ENCODE results near the gene RAP1GAP2.

RAP1GAP2 gene

GRCh38 chr17:2844416-2844815, 48.2 kb downstream of the RAP1GAP2 start:
- CTCF ChIA-PET, result interaction anchor here (1.1 to 1.5 kb wide), 2 partner anchors 17 to 169 kb away, joined by 3 to 5 read pairs; no protein-coding TSS in a partner anchor
- peaks cover 23% of the 10 kb centered on the region for H3K27me3 Mint-ChIP-seq
- H3K4me3 Mint-ChIP-seq, result no peak overlapping the region

GRCh38 chr17:2847381-2848333, 51.4 kb downstream of the RAP1GAP2 start:
- DNase-seq, result no peak
- CTCF ChIA-PET, result interaction anchor here (0.5 to 4.0 kb wide), 11 partner anchors 10 to 788 kb away, joined by 3 to 27 read pairs (median 5); no protein-coding TSS in a partner anchor
- Mint-ChIP-seq H3K4me1 (peaks cover 18% of the 10 kb centered on the region), H3K27ac (no peak overlapping the region), H3K9me3 (no peaks in the 10 kb centered on the region), H3K36me3 (no peaks in the 10 kb centered on the region), H3K4me3 (no peak overlapping the region), H3K27me3 (peaks cover 45% of the 10 kb centered on the region)

More at GRCh38 chr17:2844416-2844815, 48.2 kb downstream of the RAP1GAP2 start:
- Mint-ChIP-seq H3K36me3 (no peaks in the 10 kb centered on the region), H3K4me1 (peaks cover 15% of the 10 kb centered on the region), H3K9me3 (no peaks in the 10 kb centered on the region), H3K27ac (peak overlapping the region; percentile 1)
- DNase-seq, result no peak

- H3K9me3 Mint-ChIP-seq, result no peaks in the 10 kb centered on the region
- CTCF ChIA-PET, result interaction anchor here (0.8 to 4.0 kb wide), 9 partner anchors 8 to 196 kb away, joined by 3 to 27 read pairs (median 5); no protein-coding TSS in a partner anchor
- peaks cover 21% of the 10 kb centered on the region for H3K4me1 Mint-ChIP-seq
- no peak for DNase-seq
- peaks cover 55% of the 10 kb centered on the region for H3K27me3 Mint-ChIP-seq
- H3K36me3 Mint-ChIP-seq, result no peaks in the 10 kb centered on the region
- no peak overlapping the region for H3K4me3 Mint-ChIP-seq
- no peak overlapping the region for H3K27ac Mint-ChIP-seq
Observed at GRCh38 chr17:2849327-2849670, 53.1 kb downstream of the RAP1GAP2 start.

GRCh38 chr17:2850991-2851390, 54.8 kb downstream of the RAP1GAP2 start:
- no peak overlapping the region for H3K27ac Mint-ChIP-seq
- CTCF ChIA-PET, result interaction anchor here (2.2 kb wide), 1 partner anchor 80 kb away, joined by 8 read pairs; no protein-coding TSS in a partner anchor
- H3K4me1 Mint-ChIP-seq, result peaks cover 31% of the 10 kb centered on the region
- no peaks in the 10 kb centered on the region for H3K9me3 Mint-ChIP-seq
- peaks cover 70% of the 10 kb centered on the region for H3K27me3 Mint-ChIP-seq
- DNase-seq, result no peak
- H3K4me3 Mint-ChIP-seq, result no peak overlapping the region
- peaks cover 1% of the 10 kb centered on the region for H3K36me3 Mint-ChIP-seq

- H3K9me3 Mint-ChIP-seq, result no peaks in the 10 kb centered on the region
- CTCF ChIA-PET, result interaction anchor here (2.2 kb wide), 1 partner anchor 79 kb away, joined by 8 read pairs; no protein-coding TSS in a partner anchor
- H3K27ac Mint-ChIP-seq, result no peak overlapping the region
- H3K27me3 Mint-ChIP-seq, result peaks cover 76% of the 10 kb centered on the region
- DNase-seq, result no peak
- H3K4me3 Mint-ChIP-seq, result no peak overlapping the region
- peaks cover 31% of the 10 kb centered on the region for H3K4me1 Mint-ChIP-seq
- H3K36me3 Mint-ChIP-seq, result peaks cover 2% of the 10 kb centered on the region
Observed at GRCh38 chr17:2851615-2852014, 55.4 kb downstream of the RAP1GAP2 start.

GRCh38 chr17:2852221-2852620, 56.0 kb downstream of the RAP1GAP2 start:
- CTCF ChIA-PET, result interaction anchor here (2.2 kb wide), 1 partner anchor 78 kb away, joined by 8 read pairs; no protein-coding TSS in a partner anchor
- peak overlapping the region; percentile 48 for H3K4me3 Mint-ChIP-seq
- DNase-seq, result no peak
- peaks cover 31% of the 10 kb centered on the region for H3K4me1 Mint-ChIP-seq
- H3K9me3 Mint-ChIP-seq, result no peaks in the 10 kb centered on the region
- H3K27me3 Mint-ChIP-seq, result peaks cover 82% of the 10 kb centered on the region
- H3K36me3 Mint-ChIP-seq, result peaks cover 2% of the 10 kb centered on the region
- H3K27ac Mint-ChIP-seq, result no peak overlapping the region

GRCh38 chr17:2852729-2853282, 56.6 kb downstream of the RAP1GAP2 start:
- DNase-seq, result no peak
- CTCF ChIA-PET, result interaction anchor here (2.2 kb wide), 1 partner anchor 78 kb away, joined by 8 read pairs; no protein-coding TSS in a partner anchor
- H3K9me3 Mint-ChIP-seq, result no peaks in the 10 kb centered on the region
- no peak overlapping the region for H3K27ac Mint-ChIP-seq
- H3K4me3 Mint-ChIP-seq, result peak overlapping the region; percentile 60
- peaks cover 27% of the 10 kb centered on the region for H3K4me1 Mint-ChIP-seq
- H3K27me3 Mint-ChIP-seq, result peaks cover 87% of the 10 kb centered on the region
- peaks cover 2% of the 10 kb centered on the region for H3K36me3 Mint-ChIP-seq

- Mint-ChIP-seq H3K9me3 (no peaks in the 10 kb centered on the region), H3K36me3 (peaks cover 2% of the 10 kb centered on the region), H3K4me3 (peak overlapping the region; percentile 73), H3K4me1 (peaks cover 21% of the 10 kb centered on the region), H3K27ac (no peak overlapping the region), H3K27me3 (peaks cover 87% of the 10 kb centered on the region)
- CTCF ChIA-PET, result no interaction called here
- DNase-seq, result peak; percentile 67
Observed at GRCh38 chr17:2853283-2854142, 57.3 kb downstream of the RAP1GAP2 start.

GRCh38 chr17:2854143-2855055, 58.2 kb downstream of the RAP1GAP2 start:
- Mint-ChIP-seq H3K36me3 (peaks cover 2% of the 10 kb centered on the region), H3K9me3 (no peaks in the 10 kb centered on the region), H3K27ac (no peak overlapping the region), H3K4me3 (peak overlapping the region; percentile 73), H3K27me3 (peaks cover 79% of the 10 kb centered on the region), H3K4me1 (peaks cover 16% of the 10 kb centered on the region)
- CTCF ChIA-PET, result interaction anchor here (0.5 to 0.8 kb wide), 2 partner anchors 38 to 134 kb away, joined by 3 to 4 read pairs; no protein-coding TSS in a partner anchor
- DNase-seq, result peak; percentile 48

- no peak overlapping the region for H3K27ac Mint-ChIP-seq
- H3K36me3 Mint-ChIP-seq, result peaks cover 2% of the 10 kb centered on the region
- peaks cover 16% of the 10 kb centered on the region for H3K4me1 Mint-ChIP-seq
- H3K4me3 Mint-ChIP-seq, result no peak overlapping the region
- no peak for DNase-seq
- no peaks in the 10 kb centered on the region for H3K9me3 Mint-ChIP-seq
- peaks cover 75% of the 10 kb centered on the region for H3K27me3 Mint-ChIP-seq
- CTCF ChIA-PET, result interaction anchor here (0.5 to 0.8 kb wide), 2 partner anchors 39 to 133 kb away, joined by 3 to 4 read pairs; no protein-coding TSS in a partner anchor
Observed at GRCh38 chr17:2855063-2855600, 58.9 kb downstream of the RAP1GAP2 start.

GRCh38 chr17:2856727-2857126, 60.5 kb downstream of the RAP1GAP2 start:
- Mint-ChIP-seq H3K27ac (no peak overlapping the region), H3K4me1 (peaks cover 16% of the 10 kb centered on the region), H3K9me3 (no peaks in the 10 kb centered on the region), H3K36me3 (peaks cover 2% of the 10 kb centered on the region), H3K27me3 (peaks cover 62% of the 10 kb centered on the region), H3K4me3 (no peak overlapping the region)
- DNase-seq, result no peak
- CTCF ChIA-PET, result no interaction called here

- peaks cover 32% of the 10 kb centered on the region for H3K27me3 Mint-ChIP-seq
- peaks cover 1% of the 10 kb centered on the region for H3K36me3 Mint-ChIP-seq
- no peak for DNase-seq
- H3K9me3 Mint-ChIP-seq, result no peaks in the 10 kb centered on the region
- CTCF ChIA-PET, result interaction anchor here (0.6 to 1.6 kb wide), 2 partner anchors 11 to 87 kb away, joined by 4 to 5 read pairs; no protein-coding TSS in a partner anchor
- no peak overlapping the region for H3K4me3 Mint-ChIP-seq
- peaks cover 3% of the 10 kb centered on the region for H3K4me1 Mint-ChIP-seq
- no peak overlapping the region for H3K27ac Mint-ChIP-seq
Observed at GRCh38 chr17:2860045-2860444, 63.8 kb downstream of the RAP1GAP2 start.

Measured in activated naive CD4-positive, alpha-beta T cell treated with anti-CD3 and anti-CD28 coated beads, Interleukin-2, amount 10 ng/mL, durations not matched to agents 7 days and 5 days (primary cell).